ENCODE data around the gene SETDB1. TPM values are rescaled to one million over a fixed set of nuclear protein-coding genes. Genes with fewer than 3 reads are reported as not detected.

Gene SETDB1
- total and polyA plus RNA-seq, 2 of the 13 experiments (the other 11 are each of a cell fraction or from before 2014, with no cell fraction given), result 33.1 to 34.6 TPM

- TF ChIP-seq ZNF318 (CRISPR knock-in tag; IDR thresholded peaks at IDR 0.05) (no peak), STAT6 (CRISPR knock-in tag; IDR thresholded peaks at IDR 0.05; ENCODE audit: borderline replicate concordance) (no peak), ZNF225 (CRISPR knock-in tag; IDR thresholded peaks at IDR 0.05) (no peak), KLF15 (CRISPR knock-in tag; IDR thresholded peaks at IDR 0.05; ENCODE audit: borderline replicate concordance) (no peak), ZSCAN5A (CRISPR knock-in tag; IDR thresholded peaks at IDR 0.05; ENCODE audit: borderline replicate concordance) (no peak), NPAS2 (CRISPR knock-in tag; IDR thresholded peaks at IDR 0.05; ENCODE audit: borderline replicate concordance) (no peak), ZNF766 (CRISPR knock-in tag; IDR thresholded peaks at IDR 0.05; ENCODE audit: borderline replicate concordance) (no peak), ZNF580 (CRISPR knock-in tag; IDR thresholded peaks at IDR 0.05; ENCODE audit: borderline replicate concordance, low read depth) (peak; percentile 57; the same call in 1 of the 2 replicates), ZNF224 (CRISPR knock-in tag; IDR thresholded peaks at IDR 0.05) (0 out of 2 replicates have a peak, but pooled peaks have one; percentile 52), FOXJ3 (CRISPR knock-in tag; IDR thresholded peaks at IDR 0.05; ENCODE audit: borderline replicate concordance) (no peak; the same call in 1 of the 2 replicates), ZNF691 (CRISPR knock-in tag; IDR thresholded peaks at IDR 0.05; ENCODE audit: borderline replicate concordance, low read depth) (peak; percentile 51; the same call in 1 of the 2 replicates), ZNF737 (CRISPR knock-in tag; IDR thresholded peaks at IDR 0.05; ENCODE audit: borderline replicate concordance) (no peak), SATB2 (CRISPR knock-in tag; IDR thresholded peaks at IDR 0.05) (no peak)
Measured at GRCh38 chr1:150979092-150980056, 53.2 kb downstream of the SETDB1 start (continued).
